Hematopoietic multipotent progenitor cell treated with erythropoietin and hydrocortisone succinate and interleukin-3 and kit ligand, for 17 days (in vitro differentiated cells): ENCODE data around the gene CLEC2D.
"Not testable (repeated sequence)": the region's sequence is repeated elsewhere in the genome, so short reads cannot be mapped to it uniquely, and the experiment has no call there.

Experiments used
- DNase-seq: peaks from one replicate; pipeline ENCODE4 v3.0.0-alpha.2; 2015; ENCODE audit warnings: low spot score

CLEC2D gene

DNA sequence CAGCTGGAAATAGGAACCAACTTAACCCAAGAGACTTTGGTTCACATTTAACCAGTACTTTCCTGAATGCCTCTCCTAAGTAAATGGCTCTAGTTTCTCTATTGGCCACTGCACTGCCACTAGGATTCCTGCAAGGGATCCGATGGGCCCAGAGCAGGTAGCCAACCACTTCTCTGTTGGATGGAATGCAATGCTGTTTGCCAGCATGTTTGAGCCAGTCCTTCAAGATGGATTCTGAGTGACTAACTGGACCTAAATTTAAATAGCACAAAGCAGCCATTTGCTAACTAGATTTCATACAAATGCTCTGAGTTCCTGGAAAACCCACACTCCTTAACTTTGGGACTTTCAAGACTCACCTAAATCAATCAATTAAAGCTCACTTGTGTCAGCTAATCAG is 9.5 kb upstream of the CLEC2D start:
- no peak for DNase-seq

DNA sequence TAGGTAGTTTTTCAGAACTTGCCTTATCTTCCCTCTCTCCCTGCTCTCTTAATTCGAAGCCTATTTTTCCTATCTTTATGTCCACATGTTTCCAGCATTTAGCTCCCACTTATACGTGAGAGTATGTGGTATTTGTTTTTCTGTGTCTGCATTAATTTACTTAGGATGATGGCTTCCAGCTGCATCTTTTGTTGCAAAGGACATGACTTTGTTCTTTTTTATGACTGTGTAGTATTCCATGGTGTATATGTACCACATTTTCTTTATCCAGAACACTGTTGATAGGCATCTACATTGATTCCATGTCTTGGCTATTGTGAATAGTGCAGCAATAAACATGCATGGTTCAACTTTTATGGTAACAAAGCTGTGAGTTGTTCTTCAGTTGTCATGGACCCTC is 7.8 kb upstream of the CLEC2D start:
- no peak for DNase-seq

DNA sequence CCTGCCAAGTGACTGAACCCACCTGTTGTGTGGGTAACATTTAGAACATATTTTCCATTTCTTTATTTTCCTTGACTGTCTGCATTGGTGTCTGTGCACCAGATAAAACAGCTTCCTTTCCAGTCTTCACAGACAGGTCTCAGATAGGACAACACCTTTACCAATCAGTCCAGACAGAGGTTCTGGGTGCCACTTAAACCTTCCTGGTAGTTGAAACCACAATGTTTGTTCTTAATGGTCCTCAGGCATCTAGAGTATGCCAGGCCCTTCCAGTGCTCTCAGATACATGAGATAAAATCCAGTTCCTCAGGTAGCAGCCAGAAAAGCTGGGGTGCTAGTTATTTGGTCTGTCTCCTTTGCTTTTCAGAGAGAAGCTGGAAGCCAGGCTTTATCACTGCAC is 7.0 kb upstream of the CLEC2D start:
- no peak for DNase-seq

DNA sequence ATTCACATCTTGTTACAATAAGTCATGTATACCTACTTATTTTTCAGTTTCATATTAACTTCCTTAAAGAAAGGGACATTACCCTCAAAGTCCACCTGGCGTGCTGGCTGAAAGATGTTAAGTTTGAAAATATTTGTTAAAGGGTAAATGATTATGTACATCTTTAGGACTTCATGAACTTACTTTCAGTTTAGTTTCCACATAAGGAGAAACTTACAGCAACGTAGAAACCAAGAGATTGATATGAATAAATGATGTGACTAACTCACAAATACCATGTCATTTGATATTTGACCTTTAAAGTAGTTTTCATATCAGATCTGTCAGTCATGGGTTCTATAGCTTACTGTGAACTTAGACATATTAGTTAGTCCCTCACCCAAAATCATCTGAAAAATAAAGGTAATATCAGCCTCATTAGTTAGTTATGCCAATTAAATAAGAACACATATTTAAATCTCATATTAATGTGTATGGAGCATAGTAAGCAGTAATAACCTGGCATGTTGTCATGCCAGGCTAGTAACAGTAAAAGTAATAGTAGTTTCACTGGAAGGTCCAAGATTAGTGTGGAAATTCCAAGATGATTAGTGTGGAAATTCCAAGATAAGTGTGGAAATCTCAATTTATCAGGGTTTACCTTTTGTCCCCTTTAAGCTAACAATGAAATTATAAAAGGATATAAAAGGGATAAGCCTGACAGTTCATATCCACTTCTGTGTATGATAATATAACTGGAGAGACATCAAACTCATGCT is 1.9 kb upstream of the CLEC2D start:
- DNase-seq: no peak

DNA sequence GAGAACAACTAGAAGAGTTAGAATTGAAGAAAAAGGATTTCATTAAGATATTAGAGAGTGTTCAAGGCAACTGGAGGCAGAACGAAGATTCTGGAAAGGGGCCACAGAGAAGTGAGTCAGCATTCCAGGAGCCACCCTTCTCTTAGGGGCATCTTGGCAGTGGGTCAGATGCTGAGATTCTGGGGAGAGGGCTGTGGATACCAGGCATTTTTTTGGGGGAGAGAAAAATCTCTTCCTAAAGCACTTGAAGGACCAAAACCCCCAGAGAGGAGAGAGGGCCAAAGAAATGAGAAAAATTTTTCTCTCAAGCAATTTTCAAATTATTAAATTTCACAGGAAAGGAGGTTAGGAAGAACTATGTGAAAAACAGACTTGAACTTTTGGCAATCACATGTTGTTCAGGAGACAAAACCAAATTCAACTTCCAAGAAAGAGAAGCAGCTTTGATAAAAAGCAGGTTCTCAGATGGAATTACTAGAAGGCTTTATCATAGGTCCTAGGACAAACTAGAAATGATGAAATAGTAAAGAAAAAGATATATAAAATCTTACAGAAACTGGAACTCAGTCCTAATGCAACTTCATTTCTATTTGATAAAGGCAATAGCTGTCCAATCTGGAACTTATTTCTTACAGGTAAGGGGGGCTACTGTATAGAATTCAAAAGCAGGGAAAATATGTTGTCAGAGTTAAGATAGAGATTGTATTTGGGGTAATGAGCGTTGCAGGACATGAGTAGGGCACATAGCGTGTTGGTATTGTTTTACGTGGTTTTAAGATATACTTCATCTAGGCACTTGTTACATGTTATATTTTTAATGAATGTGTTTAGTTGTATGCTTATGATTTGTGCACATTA is 1.1 kb upstream of the CLEC2D start:
- DNase-seq: no peak

DNA sequence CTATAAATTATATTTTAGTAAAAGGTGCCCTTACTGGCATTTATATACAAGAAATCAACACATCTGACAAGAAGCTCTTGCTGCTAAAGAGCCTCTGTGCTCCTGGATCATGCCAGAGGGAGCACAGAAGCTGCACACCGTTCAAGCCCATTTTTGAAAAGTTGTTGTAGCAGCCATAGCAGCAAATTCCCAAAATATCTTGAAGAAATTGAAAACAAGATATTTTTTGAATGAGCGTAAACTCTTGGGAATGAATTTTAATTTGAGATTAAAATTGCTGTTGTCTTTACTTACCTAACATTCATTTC is 540 bp upstream of the CLEC2D start:
- no peak for DNase-seq

DNA sequence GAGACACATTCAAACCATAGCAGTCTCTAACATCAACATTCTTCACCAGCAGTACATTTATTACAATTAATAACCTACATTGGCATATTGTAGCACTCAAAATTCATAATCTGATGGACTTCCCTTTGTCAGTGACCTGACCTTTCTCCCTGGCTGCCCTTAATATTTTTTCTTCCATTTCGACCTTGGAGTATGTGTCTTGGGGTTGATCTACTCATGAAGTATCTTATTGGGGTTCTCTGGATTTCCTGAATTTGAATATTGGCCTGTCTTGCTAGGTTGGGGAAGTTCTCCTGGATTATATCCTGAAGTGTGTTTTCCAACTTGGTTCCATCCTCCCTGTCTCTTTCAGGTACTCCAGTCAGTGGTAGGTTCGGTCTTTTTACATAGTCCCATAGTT is 2.8 kb downstream of the CLEC2D start:
- DNase-seq: not testable (repeated sequence)

DNA sequence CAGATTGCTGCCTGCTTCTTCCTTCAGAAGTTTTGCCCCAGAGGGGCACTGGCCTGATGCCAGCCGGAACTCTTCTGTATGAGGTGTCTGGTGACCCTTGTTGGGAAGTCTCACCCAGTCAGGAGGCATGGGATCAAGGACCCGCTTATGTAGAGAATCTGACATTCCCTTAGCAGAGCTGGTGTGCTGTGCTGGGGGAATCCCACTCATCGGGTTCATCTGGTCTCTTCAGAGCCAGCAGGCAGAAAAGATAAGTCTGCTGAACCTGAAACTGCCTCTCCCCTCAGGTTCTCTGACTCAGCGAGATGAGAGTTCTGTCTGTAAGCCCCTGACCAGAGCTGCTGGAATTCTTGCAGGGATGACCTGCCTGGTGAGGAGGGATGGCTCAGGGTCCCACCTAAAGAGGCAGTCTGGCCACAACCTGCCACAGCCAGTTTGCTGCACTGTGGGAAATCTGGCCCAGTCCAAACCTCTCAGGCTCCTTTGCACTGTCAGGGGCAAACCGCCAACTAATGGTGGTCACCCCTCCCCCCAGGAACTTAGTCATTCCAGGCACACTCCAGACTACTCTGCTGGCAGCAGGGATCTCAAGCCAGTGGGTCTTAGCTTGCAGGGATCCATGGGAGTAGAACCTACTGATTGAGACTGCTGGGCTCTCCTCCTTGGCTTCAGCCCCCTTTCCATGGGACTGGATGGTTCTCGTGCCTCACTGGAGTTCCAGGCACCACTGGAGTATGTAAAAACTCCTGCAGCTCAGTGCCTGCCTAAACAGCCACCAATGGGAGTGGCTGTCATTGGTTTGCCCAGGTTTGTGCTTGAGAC is 4.1 kb downstream of the CLEC2D start:
- DNase-seq: no peak

DNA sequence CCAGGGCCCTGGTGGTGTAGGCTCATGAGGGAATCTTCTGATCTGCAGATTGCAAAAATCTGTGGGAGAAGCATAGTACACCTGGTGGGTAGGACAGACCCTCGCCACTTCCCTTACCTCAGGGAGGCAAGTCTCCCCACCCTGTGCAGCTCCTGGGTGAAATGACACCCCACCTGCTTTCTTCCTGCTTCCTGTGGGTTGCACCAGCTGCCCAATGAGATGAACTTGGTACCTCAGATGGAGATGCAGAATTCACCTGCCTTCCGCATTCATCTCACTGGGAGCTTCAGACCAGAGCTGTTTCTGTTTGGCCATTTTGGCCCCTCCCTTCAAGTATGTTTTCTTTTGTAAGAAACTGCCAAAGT is 4.7 kb downstream of the CLEC2D start:
- DNase-seq: no peak

DNA sequence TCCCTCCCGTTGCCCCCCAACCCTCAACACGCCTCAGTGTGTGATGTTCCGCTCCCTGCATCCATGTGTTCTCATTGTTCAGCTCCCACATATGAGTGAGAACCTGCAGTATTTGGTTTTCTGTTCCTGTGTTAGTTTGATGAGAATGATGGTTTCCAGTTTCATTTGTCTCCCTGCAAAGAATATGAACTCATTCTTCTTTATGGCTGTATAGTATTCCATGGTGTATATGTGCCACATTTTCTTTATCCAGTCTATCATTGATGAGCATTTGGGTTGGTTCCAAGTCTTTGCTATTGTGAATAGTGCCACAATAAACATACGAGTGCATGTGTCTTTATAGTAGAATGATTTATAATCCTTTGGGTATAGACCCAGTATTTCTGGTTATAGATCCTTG is 13.0 kb downstream of the CLEC2D start:
- not testable (repeated sequence) for DNase-seq

DNA sequence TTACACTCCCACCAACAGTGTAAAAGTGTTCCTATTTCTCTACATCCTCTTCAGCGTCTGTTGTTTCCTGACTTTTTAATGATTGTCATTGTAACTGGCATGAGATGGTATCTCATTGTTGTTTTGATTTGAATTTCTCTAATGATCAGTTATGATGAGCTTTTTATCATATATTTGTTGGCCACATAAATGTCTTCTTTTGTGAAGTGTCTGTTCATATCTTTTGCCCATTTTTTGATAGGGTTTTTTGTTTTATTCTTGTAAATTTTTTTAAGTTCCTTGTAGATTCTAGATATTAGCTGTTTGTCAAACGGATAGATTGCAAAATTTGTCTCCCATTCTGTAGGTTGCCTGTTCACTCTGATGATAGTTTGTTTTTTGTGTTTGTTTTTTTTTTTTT is 13.4 kb downstream of the CLEC2D start:
- DNase-seq: not testable (repeated sequence)

DNA sequence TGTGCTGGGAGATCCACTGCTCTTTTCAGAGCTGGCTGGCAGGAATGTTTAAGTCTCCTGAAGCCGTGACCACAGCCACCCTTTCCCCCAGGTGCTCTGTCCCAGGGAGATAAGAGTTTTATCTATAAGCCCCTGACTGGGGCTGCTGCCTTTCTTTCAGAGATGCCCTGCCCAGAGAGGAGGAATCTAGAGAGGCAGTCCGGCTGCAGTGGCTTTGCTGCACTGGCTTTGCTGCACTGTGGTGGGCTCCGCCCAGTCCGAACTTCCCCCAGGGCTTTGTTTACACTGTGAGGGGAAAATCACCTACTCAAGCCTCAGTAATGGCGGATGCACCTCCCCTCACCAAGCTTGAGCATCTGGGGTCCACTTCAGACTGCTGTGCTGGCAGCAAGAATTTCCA is 15.9 kb downstream of the CLEC2D start:
- DNase-seq: not testable (repeated sequence)

DNA sequence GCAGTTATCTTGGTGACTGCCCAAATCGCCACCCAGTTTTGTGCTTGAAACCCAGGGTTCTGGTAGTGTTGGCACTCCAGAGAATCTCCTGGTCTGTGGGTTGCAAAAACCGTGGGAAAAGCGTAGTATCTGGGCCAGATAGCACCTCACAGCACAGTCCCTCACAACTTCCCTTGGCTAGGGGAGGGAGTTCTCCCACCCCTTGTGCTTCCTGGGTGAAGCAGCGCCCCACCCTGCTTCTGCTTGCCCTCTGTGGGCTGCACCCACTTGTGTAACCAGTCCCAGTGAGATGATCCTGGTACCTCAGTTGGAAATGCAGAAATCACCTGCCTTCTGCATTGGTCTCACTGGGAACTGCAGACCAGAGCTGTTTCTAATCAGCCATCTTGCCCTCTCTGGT is 16.4 kb downstream of the CLEC2D start:
- no peak for DNase-seq

DNA sequence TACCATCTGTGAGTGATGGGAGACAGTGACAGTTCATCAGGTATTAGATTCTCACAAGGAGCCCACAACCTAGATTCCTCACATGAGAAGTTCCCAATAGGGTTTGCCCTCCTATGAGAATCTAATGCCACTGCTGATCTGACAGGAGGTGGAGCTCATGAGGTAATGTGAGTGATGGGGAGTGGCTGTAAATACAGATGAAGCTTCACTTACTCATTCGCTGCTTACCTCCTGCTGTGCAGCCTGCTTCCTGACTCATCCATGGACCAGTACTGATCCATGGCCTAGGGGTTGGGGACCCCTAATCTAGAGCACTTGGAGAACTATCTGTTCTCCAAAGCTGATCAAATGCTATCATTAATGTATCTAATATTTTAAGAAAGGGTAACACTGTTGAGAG is 17.7 kb downstream of the CLEC2D start:
- DNase-seq: no peak

DNA sequence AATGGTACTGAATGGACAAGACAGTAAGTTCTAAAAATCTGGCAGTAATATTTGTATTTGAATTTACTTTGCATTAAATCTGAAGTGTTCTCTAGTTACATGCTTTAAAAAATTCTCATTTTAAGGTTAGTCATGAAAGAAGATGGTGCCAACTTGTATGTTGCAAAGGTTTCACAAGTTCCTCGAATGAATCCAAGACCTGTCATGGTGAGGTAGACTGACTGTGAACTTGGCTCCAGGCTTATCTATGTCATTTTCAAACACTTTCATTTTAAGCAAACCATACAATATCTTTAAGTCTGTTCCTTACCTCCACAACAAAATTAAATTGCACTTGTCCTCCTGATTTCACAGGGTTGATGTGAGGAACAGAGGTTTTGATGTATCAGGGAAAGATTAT is 23.4 kb downstream of the CLEC2D start:
- DNase-seq: no peak

DNA sequence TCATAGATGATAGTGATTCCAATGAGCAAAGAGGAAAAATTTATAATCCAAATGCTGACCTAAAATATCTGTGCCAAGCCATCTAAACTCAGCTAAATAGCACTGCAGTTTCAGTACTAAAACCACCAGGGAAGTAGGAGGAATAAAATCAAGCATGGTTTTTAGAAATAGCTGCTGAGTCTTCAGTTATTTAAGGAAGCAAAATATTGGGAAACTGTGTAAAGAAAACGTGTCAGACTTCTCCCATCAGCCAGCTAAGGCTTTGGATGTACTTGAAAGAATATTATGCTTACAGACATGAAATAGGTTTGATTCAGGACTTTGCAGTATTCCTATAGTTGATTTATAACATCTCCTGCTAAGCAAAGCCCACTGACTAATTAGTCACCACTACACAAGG is 24.7 kb downstream of the CLEC2D start:
- DNase-seq: no peak

DNA sequence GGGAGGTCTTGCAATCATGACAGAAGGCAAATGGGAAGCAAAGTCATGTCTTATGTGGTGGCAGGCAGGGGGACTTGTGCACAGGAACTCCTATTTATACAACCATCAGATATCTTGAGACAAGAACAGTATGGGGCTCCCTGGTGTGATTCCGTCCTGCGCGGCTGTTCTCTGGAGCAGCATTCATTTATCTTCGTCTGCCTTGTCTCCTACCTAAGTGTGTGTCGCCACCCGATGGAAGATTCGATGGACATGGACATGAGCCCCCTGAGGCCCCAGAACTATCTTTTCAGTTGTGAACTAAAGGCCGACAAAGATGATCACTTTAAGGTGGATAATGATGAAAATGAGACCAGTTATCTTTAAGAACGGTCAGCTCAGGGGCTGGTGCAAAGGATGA is 25.6 kb downstream of the CLEC2D start:
- not testable (repeated sequence) for DNase-seq

DNA sequence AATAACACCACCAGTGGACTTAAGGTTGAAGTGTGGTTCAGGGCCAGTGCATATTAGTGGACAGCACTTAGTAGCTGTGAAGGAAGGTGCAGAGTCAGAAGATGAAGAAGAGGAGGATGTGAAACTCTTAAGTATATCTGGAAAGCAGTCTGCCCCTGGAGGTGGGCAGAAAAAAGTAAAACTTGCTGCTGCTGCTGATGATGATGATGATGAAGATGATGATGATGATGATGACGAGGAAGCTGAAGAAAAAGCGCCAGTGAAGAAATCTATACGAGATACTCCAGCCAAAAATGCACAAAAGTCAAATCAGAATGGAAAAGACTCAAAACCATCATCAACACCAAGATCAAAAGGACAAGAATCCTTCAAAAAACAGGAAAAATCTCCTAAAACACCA is 26.1 kb downstream of the CLEC2D start:
- DNase-seq: not testable (repeated sequence)

DNA sequence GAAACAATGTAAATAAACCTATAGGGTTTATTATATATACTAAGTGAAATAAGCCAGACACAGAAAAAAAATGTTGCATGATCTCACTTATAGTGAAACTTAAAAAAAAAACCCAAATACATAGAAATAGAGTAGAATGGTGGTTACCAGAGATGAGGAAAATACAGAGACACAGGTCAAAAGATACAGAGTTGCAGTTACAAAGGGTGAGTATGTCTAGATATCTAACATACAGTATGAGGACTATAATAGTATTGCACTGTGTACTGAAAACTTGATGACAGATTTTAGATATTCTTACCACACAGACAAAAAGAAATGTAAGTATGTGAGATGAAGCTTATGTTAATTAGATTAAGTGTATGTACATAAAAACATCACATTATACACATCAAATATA is 28.1 kb downstream of the CLEC2D start:
- no peak for DNase-seq

DNA sequence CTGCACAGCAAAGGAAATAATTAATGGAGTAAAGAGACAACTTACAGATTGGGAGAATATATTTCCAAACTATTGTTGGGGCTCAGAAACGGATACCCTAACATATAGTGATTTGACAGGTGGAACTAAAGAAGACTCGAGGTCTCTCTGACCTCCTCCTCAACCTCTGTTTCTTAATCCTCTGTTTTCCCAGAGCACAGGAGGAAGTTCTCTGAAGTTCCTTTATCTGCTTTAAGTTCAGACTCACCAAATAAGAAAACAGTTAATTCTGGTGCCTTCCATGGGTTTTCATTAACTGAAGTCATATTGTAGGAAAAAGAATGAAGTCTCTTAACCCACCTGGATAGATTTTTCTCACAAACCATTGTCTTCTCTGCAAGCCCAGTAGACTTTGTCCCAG is 29.2 kb downstream of the CLEC2D start:
- no peak for DNase-seq

DNA sequence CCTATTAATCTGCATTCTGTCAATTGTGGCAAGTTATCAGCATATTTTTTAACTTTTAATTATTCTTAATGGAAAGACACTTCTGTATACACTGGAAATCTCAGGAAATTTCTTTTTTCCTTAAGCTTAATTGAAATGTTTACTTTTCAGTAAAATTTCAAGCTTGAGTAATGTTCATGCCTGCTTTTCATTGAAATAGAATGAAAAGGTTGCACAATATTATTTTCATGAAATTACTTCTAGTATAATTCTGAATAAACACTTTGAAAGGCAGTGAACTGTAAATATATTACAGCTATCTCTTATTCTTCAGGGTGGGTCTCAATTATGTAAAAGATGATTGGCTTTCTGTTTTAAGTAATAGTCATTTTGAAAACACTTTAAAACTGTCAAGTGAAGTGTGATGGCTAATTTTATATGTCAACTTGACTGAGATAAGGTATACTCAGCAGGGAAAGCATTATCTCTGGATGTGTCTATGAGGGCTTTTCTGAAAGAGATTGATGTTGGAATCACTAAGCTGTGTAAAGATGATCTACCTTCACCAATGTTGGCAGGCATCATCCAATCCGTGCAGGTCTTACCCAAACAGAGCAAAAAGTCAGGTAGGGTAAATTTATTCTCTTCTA is 29.9 kb downstream of the CLEC2D start:
- DNase-seq: no peak

DNA sequence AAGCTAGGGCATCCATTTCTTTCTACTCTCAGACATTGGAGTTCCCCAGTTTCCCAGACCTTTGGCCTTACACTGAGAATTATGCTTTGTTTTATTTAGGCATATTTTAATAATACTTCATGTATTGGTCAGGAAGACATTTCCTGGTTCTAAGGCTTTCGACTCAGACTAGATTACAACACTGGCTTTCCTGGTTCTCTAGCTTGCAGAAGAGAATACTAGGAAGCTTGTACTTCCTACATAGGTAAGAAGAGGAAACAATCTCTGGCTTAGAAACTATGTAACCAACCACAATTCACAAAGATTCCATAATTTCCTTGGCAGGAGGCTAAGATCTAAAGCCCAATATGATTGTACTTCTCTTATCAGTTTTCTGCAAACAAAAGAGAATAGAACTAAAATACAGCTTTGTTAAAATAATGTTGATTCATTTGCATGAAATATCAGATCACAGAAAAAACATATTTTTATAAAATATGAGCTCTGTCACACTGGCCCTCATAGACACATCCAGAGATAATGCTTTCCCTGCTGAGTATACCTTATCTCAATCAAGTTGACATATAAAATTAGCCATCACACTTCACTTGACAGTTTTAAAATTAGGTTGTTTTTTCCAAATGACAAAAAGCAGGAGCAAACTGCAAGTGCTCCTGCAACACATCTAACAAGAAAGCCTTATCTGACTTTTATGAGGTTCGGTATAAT is 30.5 kb downstream of the CLEC2D start:
- DNase-seq: no peak
